Karpas-422 (cell line): Measurements from ENCODE around the gene POLN. TPM values are rescaled to one million over a fixed set of nuclear protein-coding genes. Genes with fewer than 3 reads are reported as not detected.
"Not testable (repeated sequence)": the region's sequence is repeated elsewhere in the genome, so short reads cannot be mapped to it uniquely, and the experiment has no call there.

Experiments used
- DNase-seq: peaks from one replicate; pipeline ENCODE4 v3.0.0-alpha.2; 2015
- H2AFZ ChIP-seq: fragments of 200-600 bp; sonication (generic); 2 replicates; pipeline ENCODE4 v1.6.1; 2014; ENCODE audit warnings: antibody characterized with exemption, low read length, mixed read lengths
- H3K27ac ChIP-seq: fragments of 200-600 bp; sonication (generic); 2 replicates; pipeline ENCODE4 v1.5.1; 2014; ENCODE audit warnings: mild to moderate bottlenecking, low read length, moderate library complexity
- H3K27me3 ChIP-seq: fragments of 200-600 bp; sonication (generic); 2 replicates; pipeline ENCODE4 v1.6.1; 2014; ENCODE audit warnings: low read length, mixed read lengths
- H3K36me3 ChIP-seq: fragments of 200-600 bp; sonication (generic); 2 replicates; pipeline ENCODE4 v1.6.1; 2014; ENCODE audit warnings: low read length, mixed read lengths; ENCODE audit not compliant: insufficient read depth
- H3K4me1 ChIP-seq: fragments of 200-600 bp; sonication (generic); 2 replicates; pipeline ENCODE4 v1.6.1; 2014; ENCODE audit warnings: mild to moderate bottlenecking, low read length, mixed read lengths
- H3K4me2 ChIP-seq: fragments of 200-600 bp; sonication (generic); 2 replicates; pipeline ENCODE4 v1.6.1; 2014; ENCODE audit warnings: low read length, low read depth, mild to moderate bottlenecking; ENCODE audit not compliant: poor library complexity, severe bottlenecking
- H3K4me3 ChIP-seq: fragments of 200-600 bp; sonication (generic); 2 replicates; pipeline ENCODE4 v1.5.1; 2014; ENCODE audit warnings: mild to moderate bottlenecking, antibody characterized with exemption, low read length, mixed read lengths
- H3K79me2 ChIP-seq: fragments of 200-600 bp; sonication (generic); 2 replicates; pipeline ENCODE4 v1.6.1; 2014; ENCODE audit warnings: mild to moderate bottlenecking, low read length, mixed read lengths
- H3K9ac ChIP-seq: fragments of 200-600 bp; sonication (generic); 2 replicates; pipeline ENCODE4 v1.6.0; 2014; ENCODE audit warnings: low read length
- H3K9me2 ChIP-seq: fragments of 200-600 bp; sonication (generic), shearing (Covaris generic); replicated peaks from 2 replicates; pipeline ENCODE4 v1.6.0; 2014; ENCODE audit warnings: mild to moderate bottlenecking, low read length, moderate library complexity; ENCODE audit not compliant: insufficient read depth
- H3K9me3 ChIP-seq: fragments of 300-700, 200-600 bp; sonication (generic); 2 replicates; pipeline ENCODE4 v1.6.1; 2014; ENCODE audit warnings: low read length, mixed read lengths
- H4K20me1 ChIP-seq: fragments of 200-600 bp; sonication (generic); 2 replicates; pipeline ENCODE4 v1.6.1; 2014; ENCODE audit warnings: mild to moderate bottlenecking, antibody characterized with exemption, low read length, low read depth; ENCODE audit not compliant: insufficient read depth
- total RNA-seq: library from RNA; depleted of rRNA; stranded (reverse); fragments of >200 nt; shearing (Covaris generic); gene quantifications from 2 replicates; pipeline ENCODE4 v1.2.3, GENCODE V29; 2014; ENCODE audit warnings: low replicate concordance

The POLN gene
- total RNA-seq, 1 experiment from 2014 or later: 4.3 TPM

DNA sequence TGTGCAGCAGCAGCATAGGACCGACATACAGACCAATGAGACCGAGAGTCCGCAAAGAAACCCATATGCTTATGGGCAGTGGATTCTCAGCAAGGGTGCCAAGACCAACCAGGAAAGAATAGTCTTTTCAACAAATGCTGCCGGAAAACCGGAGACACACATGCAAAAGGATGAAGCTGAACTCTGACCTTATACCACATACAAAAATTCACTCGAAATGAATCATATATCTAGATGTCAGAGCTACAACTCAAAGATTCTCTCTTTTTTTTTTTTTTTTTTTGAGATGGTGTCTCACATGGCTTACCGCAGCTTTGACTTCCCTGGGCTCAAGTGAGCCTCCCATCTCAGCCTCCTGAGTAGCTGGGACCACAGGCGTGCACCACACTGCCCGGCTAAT, 36.0 kb upstream of the POLN start:
- no peak overlapping the region for H3K27ac ChIP-seq
- DNase-seq: no peak
- no peak overlapping the region for H3K4me2 ChIP-seq
- H3K4me1 ChIP-seq: peaks cover 14% of the 10 kb centered on the region
- no peak overlapping the region for H3K4me3 ChIP-seq
- H3K36me3 ChIP-seq: no peaks in the 10 kb centered on the region
- no peaks in the 10 kb centered on the region for H3K9me3 ChIP-seq
- no peak overlapping the region for H3K9ac ChIP-seq
- H2AFZ ChIP-seq: no peak overlapping the region
- no peaks in the 10 kb centered on the region for H3K27me3 ChIP-seq
- H4K20me1 ChIP-seq: no peaks in the 10 kb centered on the region
- no peaks in the 10 kb centered on the region for H3K79me2 ChIP-seq
- no peaks in the 10 kb centered on the region for H3K9me2 ChIP-seq

DNA sequence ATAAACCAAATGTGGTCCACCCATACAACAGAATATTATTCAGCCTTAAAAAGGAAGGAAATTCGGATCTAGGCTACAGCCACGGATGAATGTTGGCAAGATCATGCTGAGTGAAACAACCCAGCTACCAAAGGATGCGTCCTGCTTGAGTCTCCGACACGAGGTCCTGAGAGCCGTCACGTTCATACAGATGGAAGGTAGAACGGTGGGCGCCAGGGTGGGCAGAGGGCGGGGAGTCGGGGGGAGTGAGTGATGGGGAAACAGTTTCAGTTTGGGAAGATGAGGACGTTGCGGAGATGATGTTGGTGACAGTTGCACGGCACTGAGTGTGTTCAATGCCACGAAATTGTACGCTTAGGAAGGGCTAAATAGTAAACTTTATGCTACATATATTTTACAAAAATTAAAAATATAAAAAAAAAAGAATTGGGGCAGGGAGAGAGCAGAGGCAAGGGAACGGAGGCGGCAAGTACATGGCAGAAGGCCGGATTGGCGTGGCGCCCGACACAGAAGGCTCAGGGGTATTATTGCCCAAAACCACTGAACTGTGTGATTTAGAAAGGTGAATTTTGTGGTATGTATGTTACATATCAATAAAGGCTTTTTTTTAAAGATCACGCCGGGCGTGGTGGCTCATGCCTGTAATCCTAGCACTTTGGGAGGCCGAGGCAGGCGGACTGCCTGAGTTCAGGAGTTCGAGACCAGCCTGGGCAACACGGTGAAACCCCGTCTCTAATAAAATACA, 34.8 kb upstream of the POLN start:
- no peaks in the 10 kb centered on the region for H3K36me3 ChIP-seq
- no peak overlapping the region for H3K27ac ChIP-seq
- H4K20me1 ChIP-seq: no peaks in the 10 kb centered on the region
- H3K27me3 ChIP-seq: no peaks in the 10 kb centered on the region
- H3K9ac ChIP-seq: no peak overlapping the region
- no peaks in the 10 kb centered on the region for H3K79me2 ChIP-seq
- no peaks in the 10 kb centered on the region for H3K9me2 ChIP-seq
- peaks cover 6% of the 10 kb centered on the region for H3K4me1 ChIP-seq
- no peak overlapping the region for H3K4me3 ChIP-seq
- no peak overlapping the region for H2AFZ ChIP-seq
- H3K9me3 ChIP-seq: no peaks in the 10 kb centered on the region
- no peak for DNase-seq
- H3K4me2 ChIP-seq: no peak overlapping the region

DNA sequence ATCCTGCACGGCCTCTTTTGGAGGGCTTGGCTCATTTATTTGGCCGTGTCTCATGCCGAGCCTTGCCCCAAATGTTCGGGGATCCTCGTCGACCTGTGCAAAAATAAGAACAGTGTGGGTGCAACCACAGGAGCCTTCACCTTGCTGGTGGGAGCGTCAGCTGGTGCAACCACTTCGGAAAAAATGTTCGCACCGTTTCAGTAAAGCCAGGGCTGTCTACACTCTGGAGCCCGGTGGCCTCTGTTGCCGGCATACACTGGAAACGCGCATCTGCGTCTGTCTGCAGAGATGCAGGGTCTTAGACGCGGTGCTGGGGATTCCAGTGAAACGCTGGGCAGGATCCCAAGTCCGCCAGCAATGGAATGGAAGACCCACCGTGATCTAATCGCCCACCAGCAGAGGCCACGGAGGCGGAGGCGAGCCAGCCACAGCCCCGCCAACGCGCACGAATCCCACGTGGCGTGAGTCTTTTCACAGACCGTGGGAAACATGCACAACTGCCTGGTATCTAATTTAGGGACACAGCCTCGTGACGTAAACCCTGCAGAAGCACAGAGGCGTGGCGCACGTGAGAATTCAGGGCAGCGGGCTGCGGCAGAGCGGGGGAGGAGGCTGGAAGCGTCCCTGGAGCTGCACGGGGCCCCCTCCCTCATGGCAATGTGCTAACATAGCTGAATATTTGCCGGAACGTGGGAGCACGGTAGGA, 33.8 kb upstream of the POLN start:
- DNase-seq: no peak
- no peak overlapping the region for H3K4me2 ChIP-seq
- H3K9ac ChIP-seq: no peak overlapping the region
- H3K4me3 ChIP-seq: no peak overlapping the region
- H2AFZ ChIP-seq: no peak overlapping the region
- no peaks in the 10 kb centered on the region for H3K79me2 ChIP-seq
- H3K9me3 ChIP-seq: no peaks in the 10 kb centered on the region
- H3K27ac ChIP-seq: no peak overlapping the region
- H4K20me1 ChIP-seq: no peaks in the 10 kb centered on the region
- no peaks in the 10 kb centered on the region for H3K4me1 ChIP-seq
- H3K27me3 ChIP-seq: no peaks in the 10 kb centered on the region
- no peaks in the 10 kb centered on the region for H3K9me2 ChIP-seq
- no peaks in the 10 kb centered on the region for H3K36me3 ChIP-seq

DNA sequence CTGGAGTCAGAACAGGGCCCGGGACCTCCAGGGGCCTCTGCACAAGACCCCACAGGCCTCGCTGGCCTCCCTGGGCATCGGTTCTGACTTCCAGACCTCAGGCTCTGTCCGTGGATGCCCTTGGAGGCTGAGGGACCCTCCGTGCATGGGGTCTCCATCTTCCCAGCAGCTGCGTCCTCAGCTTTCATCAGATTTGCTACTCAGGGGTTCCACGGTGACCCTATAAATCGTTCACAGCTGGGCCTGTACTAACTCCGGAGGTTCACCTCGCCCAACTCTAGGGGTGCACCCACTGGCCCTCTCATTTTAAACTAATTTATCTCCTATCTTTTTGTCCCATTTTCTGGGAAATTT, 33.1 kb upstream of the POLN start:
- H3K4me2 ChIP-seq, H3K4me1 ChIP-seq: not testable (repeated sequence)

DNA sequence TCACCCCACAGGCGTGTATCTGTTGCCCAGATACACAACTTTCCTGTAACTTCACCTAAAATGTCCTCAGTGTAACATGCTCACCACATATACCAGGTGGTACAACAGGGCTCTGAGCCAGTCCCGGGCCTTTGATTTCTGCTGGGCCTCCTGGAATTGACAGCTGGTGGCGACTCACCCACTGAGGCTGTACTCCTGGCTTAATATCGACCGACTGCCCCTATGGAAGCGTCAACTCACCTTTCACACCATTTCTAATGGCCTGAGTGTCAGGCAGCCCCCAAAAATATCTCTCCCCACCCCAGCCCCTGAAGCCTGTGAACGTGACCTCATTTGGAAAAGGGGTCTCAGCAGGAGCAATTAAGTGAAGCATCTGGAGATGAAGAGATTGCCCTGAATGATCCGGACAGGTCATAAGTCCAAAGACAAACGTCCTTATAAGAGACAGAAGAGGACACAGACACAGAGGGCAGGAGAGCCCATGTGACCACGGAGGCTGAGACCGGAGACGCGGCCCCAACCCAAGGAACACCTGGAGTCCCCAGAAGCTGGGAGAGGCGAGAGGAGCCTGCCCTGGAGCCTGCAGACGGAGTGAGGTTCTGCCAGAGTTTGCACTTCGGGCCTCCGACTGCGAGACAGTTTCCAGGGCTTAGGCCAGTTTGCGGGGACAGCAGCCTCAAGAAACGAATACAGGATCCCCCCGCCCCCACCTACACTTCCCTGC, 32.6 kb upstream of the POLN start:
- DNase-seq: no peak
- Histone ChIP-seq H3K9me2 (no peaks in the 10 kb centered on the region), H4K20me1 (no peaks in the 10 kb centered on the region), H3K4me3 (no peak overlapping the region), H3K27ac (no peak overlapping the region), H3K27me3 (no peaks in the 10 kb centered on the region), H3K36me3 (no peaks in the 10 kb centered on the region), H3K79me2 (no peaks in the 10 kb centered on the region), H3K9me3 (no peaks in the 10 kb centered on the region), H3K9ac (no peak overlapping the region), H2AFZ (no peak overlapping the region), H3K4me2 (no peak overlapping the region), H3K4me1 (no peaks in the 10 kb centered on the region)

More for the DNA sequence above, 33.1 kb upstream of the POLN start:
- not testable (repeated sequence) for H3K4me3 ChIP-seq, H3K9me2 ChIP-seq, H3K27me3 ChIP-seq, H3K9me3 ChIP-seq, DNase-seq, H3K27ac ChIP-seq, H2AFZ ChIP-seq, H3K79me2 ChIP-seq, H3K36me3 ChIP-seq, H3K9ac ChIP-seq, H4K20me1 ChIP-seq

- H3K4me2 ChIP-seq: no peak overlapping the region
- no peak for DNase-seq
Observed at GRCh38 chr4:2273657-2274319, 31.9 kb upstream of the POLN start.

DNA sequence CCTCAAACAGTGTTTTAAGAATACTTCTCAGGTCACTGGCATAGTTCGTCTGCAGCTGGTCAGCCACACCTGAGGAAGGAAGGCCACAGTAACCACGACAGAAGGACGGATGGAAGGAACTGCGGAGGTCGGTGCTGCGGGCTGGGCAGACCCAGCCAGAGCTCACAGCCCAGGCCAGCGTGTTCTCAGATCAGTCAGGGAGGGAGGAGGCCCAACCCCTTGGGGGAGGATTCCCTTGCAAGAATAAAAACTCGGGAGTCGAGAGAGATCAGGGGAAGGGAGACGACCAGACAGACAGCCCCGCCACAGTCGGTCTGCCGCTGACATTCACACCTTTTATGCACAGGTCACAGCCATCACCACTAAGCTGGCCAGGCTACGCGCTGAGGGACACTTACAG, 31.3 kb upstream of the POLN start:
- H3K4me2 ChIP-seq: no peak overlapping the region
- H3K79me2 ChIP-seq: no peaks in the 10 kb centered on the region
- H3K27ac ChIP-seq: no peak overlapping the region
- no peak overlapping the region for H3K9ac ChIP-seq
- H3K36me3 ChIP-seq: no peaks in the 10 kb centered on the region
- no peak for DNase-seq
- no peaks in the 10 kb centered on the region for H3K9me3 ChIP-seq
- no peaks in the 10 kb centered on the region for H3K4me1 ChIP-seq
- no peak overlapping the region for H3K4me3 ChIP-seq
- H3K27me3 ChIP-seq: no peaks in the 10 kb centered on the region
- no peak overlapping the region for H2AFZ ChIP-seq
- no peaks in the 10 kb centered on the region for H3K9me2 ChIP-seq
- no peaks in the 10 kb centered on the region for H4K20me1 ChIP-seq

More at GRCh38 chr4:2273657-2274319, 31.9 kb upstream of the POLN start:
- Histone ChIP-seq H4K20me1 (no peaks in the 10 kb centered on the region), H2AFZ (no peak overlapping the region), H3K9me3 (no peaks in the 10 kb centered on the region), H3K4me3 (no peak overlapping the region), H3K4me1 (no peaks in the 10 kb centered on the region), H3K9ac (no peak overlapping the region), H3K27ac (no peak overlapping the region), H3K36me3 (no peaks in the 10 kb centered on the region), H3K9me2 (no peaks in the 10 kb centered on the region), H3K79me2 (no peaks in the 10 kb centered on the region), H3K27me3 (no peaks in the 10 kb centered on the region)

- Histone ChIP-seq H4K20me1 (no peaks in the 10 kb centered on the region), H3K9me2 (no peaks in the 10 kb centered on the region), H3K79me2 (no peaks in the 10 kb centered on the region), H3K4me3 (no peak overlapping the region), H3K9ac (no peak overlapping the region), H3K9me3 (no peaks in the 10 kb centered on the region), H3K4me1 (no peaks in the 10 kb centered on the region), H2AFZ (no peak overlapping the region), H3K36me3 (no peaks in the 10 kb centered on the region), H3K27me3 (no peaks in the 10 kb centered on the region), H3K27ac (no peak overlapping the region), H3K4me2 (no peak overlapping the region)
- DNase-seq: no peak
Observed at GRCh38 chr4:2272828-2273120, 30.9 kb upstream of the POLN start.
